Measurements from ENCODE around the gene PAPPA2.
"Not testable (repeated sequence)": the region's sequence is repeated elsewhere in the genome, so short reads cannot be mapped to it uniquely, and the experiment has no call there.

The PAPPA2 gene

GRCh38 chr1:176692988-176693696 lies 230.2 kb downstream of the PAPPA2 start:
- DNase-seq (ENCODE audit: low read depth in 1 of 2, low spot score in 1 of 2) = no peak

- no peak for DNase-seq (ENCODE audit: low read depth in 1 of 2, low spot score in 1 of 2)
These were observed 230.8 kb downstream of the PAPPA2 start for GRCh38 chr1:176693697-176694329.

- no peak for DNase-seq (ENCODE audit: low read depth in 1 of 2, low spot score in 1 of 2)
These were observed 231.7 kb downstream of the PAPPA2 start for GRCh38 chr1:176694713-176695112.

- no peak for DNase-seq (ENCODE audit: low read depth in 1 of 2, low spot score in 1 of 2)
These were observed 233.1 kb downstream of the PAPPA2 start for GRCh38 chr1:176696109-176696508.

- no peak for DNase-seq (ENCODE audit: low read depth in 1 of 2, low spot score in 1 of 2)
These were observed 233.7 kb downstream of the PAPPA2 start for GRCh38 chr1:176696689-176697088.

GRCh38 chr1:176699821-176700220 lies 236.8 kb downstream of the PAPPA2 start:
- no peak for DNase-seq (ENCODE audit: low read depth in 1 of 2, low spot score in 1 of 2)

- no peak for DNase-seq (ENCODE audit: low read depth in 1 of 2, low spot score in 1 of 2)
These were observed 238.3 kb downstream of the PAPPA2 start for GRCh38 chr1:176701151-176701866.

GRCh38 chr1:176702901-176703300 lies 239.9 kb downstream of the PAPPA2 start:
- DNase-seq (ENCODE audit: low read depth in 1 of 2, low spot score in 1 of 2) = no peak

GRCh38 chr1:176705585-176705984 lies 242.6 kb downstream of the PAPPA2 start:
- DNase-seq (ENCODE audit: low read depth in 1 of 2, low spot score in 1 of 2) = no peak

GRCh38 chr1:176717066-176717750 lies 254.2 kb downstream of the PAPPA2 start:
- DNase-seq (ENCODE audit: low read depth in 1 of 2, low spot score in 1 of 2) = no peak

GRCh38 chr1:176719447-176719846 lies 256.5 kb downstream of the PAPPA2 start:
- no peak for DNase-seq (ENCODE audit: low read depth in 1 of 2, low spot score in 1 of 2)

- no peak for DNase-seq (ENCODE audit: low read depth in 1 of 2, low spot score in 1 of 2)
These were observed 257.9 kb downstream of the PAPPA2 start for GRCh38 chr1:176720838-176721237.

- DNase-seq (ENCODE audit: low read depth in 1 of 2, low spot score in 1 of 2) = no peak
These were observed 270.7 kb downstream of the PAPPA2 start for GRCh38 chr1:176733661-176734060.

- no peak for DNase-seq (ENCODE audit: low read depth in 1 of 2, low spot score in 1 of 2)
These were observed 272.2 kb downstream of the PAPPA2 start for GRCh38 chr1:176735201-176735600.

GRCh38 chr1:176736015-176736414 lies 273.0 kb downstream of the PAPPA2 start:
- DNase-seq (ENCODE audit: low read depth in 1 of 2, low spot score in 1 of 2) = no peak

- DNase-seq (ENCODE audit: low read depth in 1 of 2, low spot score in 1 of 2) = no peak
These were observed 278.2 kb downstream of the PAPPA2 start for GRCh38 chr1:176741181-176741580.

- no peak for DNase-seq (ENCODE audit: low read depth in 1 of 2, low spot score in 1 of 2)
These were observed 279.3 kb downstream of the PAPPA2 start for GRCh38 chr1:176742322-176742721.

- no peak for DNase-seq (ENCODE audit: low read depth in 1 of 2, low spot score in 1 of 2)
These were observed 281.2 kb downstream of the PAPPA2 start for GRCh38 chr1:176744142-176744541.

GRCh38 chr1:176745945-176746344 lies 283.0 kb downstream of the PAPPA2 start:
- DNase-seq (ENCODE audit: low read depth in 1 of 2, low spot score in 1 of 2) = no peak

GRCh38 chr1:176752505-176752904 lies 289.5 kb downstream of the PAPPA2 start:
- DNase-seq (ENCODE audit: low read depth in 1 of 2, low spot score in 1 of 2) = no peak

- DNase-seq (ENCODE audit: low read depth in 1 of 2, low spot score in 1 of 2) = no peak
These were observed 291.7 kb downstream of the PAPPA2 start for GRCh38 chr1:176754676-176755075.

GRCh38 chr1:176756817-176757216 lies 293.8 kb downstream of the PAPPA2 start:
- not testable (repeated sequence) for DNase-seq (ENCODE audit: low read depth in 1 of 2, low spot score in 1 of 2)
